GM13977 (cell line): ENCODE measurements around the gene HOXC11.

Experiments used
- DNase-seq: peaks from one replicate; pipeline ENCODE4 v3.0.0; 2012; ENCODE audit warnings: low spot score
- CTCF ChIP-seq: IDR thresholded peaks from 2 replicates; pipeline ENCODE4 v1.5.1; 2012; ENCODE audit warnings: mild to moderate bottlenecking, control low read depth; ENCODE audit not compliant: insufficient read depth; ENCODE audit errors: extremely low read depth, missing control alignments
- in situ Hi-C: fragments of 300-500 bp; cut with MboI; formaldehyde crosslinking; loops from one replicate; pipeline ENCODE4 v1.12.0; 2022; ENCODE audit warnings: low sequenced_read_pairs, low pct_unique_long_range_greater_than_20kb, mixed read lengths, inconsistent platforms; ENCODE audit not compliant: unreplicated experiment

The HOXC11 gene

GRCh38 chr12:53941750-53942149, 31.2 kb upstream of the HOXC11 start:
- no peak for TF ChIP-seq CTCF
- DNase-seq: no peak
- in situ Hi-C loops: loop anchor here (25.0 kb wide), 1 partner anchor 96 kb away; the partner anchor contains the start of genes HOXC5 and HOXC6

- no peak for DNase-seq
- in situ Hi-C loops: loop anchor here (25.0 kb wide), 1 partner anchor 95 kb away; the partner anchor contains the start of genes HOXC5 and HOXC6
- no peak for TF ChIP-seq CTCF
Observed at GRCh38 chr12:53942467-53942997, 30.4 kb upstream of the HOXC11 start.

- in situ Hi-C loops: loop anchor here (25.0 kb wide), 1 partner anchor 93 kb away; the partner anchor contains the start of genes HOXC5 and HOXC6
- no peak for TF ChIP-seq CTCF
- DNase-seq: no peak
Observed at GRCh38 chr12:53944209-53944608, 28.7 kb upstream of the HOXC11 start.

GRCh38 chr12:53944907-53945847, 27.7 kb upstream of the HOXC11 start:
- no peak for DNase-seq
- TF ChIP-seq CTCF: no peak
- in situ Hi-C loops: loop anchor here (25.0 kb wide), 1 partner anchor 92 kb away; the partner anchor contains the start of genes HOXC5 and HOXC6

- in situ Hi-C loops: loop anchor here (25.0 kb wide), 1 partner anchor 90 kb away; the partner anchor contains the start of genes HOXC5 and HOXC6
- TF ChIP-seq CTCF: no peak
- no peak for DNase-seq
Observed at GRCh38 chr12:53947743-53948142, 25.2 kb upstream of the HOXC11 start.

GRCh38 chr12:53948650-53949593, 24.0 kb upstream of the HOXC11 start:
- TF ChIP-seq CTCF: no peak
- in situ Hi-C loops: loop anchor here (25.0 kb wide), 1 partner anchor 88 kb away; the partner anchor contains the start of genes HOXC5 and HOXC6
- no peak for DNase-seq
